Measurements from ENCODE around the gene SPAG5.
A peak's percentile ranks its signal among the peaks of the same experiment; 100 is the strongest.

SPAG5 gene

DNA sequence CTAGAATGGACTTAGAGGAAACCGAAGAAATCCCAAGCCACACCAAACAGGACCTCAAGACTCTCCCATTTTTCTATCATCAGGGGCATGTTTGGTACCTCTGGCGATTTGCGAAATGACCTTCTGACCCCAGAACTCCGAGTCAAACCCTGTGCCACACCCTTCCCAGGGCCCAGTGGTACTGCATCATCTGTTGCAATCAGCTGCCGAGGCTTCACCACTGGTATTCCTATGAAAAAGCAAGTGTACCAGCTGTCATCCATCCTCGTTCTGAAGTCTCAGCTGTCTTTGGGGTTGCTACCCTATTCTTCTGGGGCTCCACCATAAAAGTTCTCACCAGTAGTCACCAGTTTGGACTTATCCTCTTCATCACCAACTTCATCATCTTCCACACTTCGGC is 17.5 kb upstream of the SPAG5 start:
- TF ChIP-seq, protein P1, sequence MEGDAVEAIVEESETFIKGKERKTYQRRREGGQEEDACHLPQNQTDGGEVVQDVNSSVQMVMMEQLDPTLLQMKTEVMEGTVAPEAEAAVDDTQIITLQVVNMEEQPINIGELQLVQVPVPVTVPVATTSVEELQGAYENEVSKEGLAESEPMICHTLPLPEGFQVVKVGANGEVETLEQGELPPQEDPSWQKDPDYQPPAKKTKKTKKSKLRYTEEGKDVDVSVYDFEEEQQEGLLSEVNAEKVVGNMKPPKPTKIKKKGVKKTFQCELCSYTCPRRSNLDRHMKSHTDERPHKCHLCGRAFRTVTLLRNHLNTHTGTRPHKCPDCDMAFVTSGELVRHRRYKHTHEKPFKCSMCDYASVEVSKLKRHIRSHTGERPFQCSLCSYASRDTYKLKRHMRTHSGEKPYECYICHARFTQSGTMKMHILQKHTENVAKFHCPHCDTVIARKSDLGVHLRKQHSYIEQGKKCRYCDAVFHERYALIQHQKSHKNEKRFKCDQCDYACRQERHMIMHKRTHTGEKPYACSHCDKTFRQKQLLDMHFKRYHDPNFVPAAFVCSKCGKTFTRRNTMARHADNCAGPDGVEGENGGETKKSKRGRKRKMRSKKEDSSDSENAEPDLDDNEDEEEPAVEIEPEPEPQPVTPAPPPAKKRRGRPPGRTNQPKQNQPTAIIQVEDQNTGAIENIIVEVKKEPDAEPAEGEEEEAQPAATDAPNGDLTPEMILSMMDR (IDR thresholded peaks at IDR 0.05): no peak

DNA sequence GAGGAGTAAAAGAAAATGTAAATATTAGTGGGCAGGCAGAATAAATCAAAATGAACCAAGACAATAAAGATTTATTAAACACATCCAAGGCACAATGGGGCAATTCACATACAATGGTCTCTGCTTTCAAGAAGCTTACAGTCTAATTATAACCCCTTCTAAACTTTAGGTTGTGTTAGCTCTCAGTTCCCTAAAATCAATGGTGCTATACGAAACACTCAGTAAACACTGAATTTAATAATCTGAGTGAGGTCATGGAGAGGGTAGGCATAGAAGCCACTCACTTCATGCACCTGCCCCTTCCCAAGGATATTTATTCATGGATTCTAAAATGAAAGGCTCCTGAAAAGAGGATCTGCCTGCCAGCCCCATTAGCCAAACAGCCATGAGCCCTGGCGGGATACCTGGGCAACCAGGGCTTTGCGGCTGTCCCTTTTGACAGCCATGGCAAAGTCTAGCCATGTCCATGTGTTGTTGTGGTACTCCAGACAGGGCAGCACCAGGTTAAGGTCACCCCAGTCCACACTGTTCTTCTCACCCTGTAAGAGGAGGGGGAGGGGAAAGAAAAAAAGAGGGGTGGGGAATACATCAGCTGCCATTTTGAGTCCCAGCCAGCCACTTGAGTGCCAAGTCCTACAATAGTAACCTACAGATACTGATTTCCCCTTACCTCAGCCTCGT is 16.6 kb upstream of the SPAG5 start:
- TF ChIP-seq, protein P1 (IDR thresholded peaks at IDR 0.05): no peak

DNA sequence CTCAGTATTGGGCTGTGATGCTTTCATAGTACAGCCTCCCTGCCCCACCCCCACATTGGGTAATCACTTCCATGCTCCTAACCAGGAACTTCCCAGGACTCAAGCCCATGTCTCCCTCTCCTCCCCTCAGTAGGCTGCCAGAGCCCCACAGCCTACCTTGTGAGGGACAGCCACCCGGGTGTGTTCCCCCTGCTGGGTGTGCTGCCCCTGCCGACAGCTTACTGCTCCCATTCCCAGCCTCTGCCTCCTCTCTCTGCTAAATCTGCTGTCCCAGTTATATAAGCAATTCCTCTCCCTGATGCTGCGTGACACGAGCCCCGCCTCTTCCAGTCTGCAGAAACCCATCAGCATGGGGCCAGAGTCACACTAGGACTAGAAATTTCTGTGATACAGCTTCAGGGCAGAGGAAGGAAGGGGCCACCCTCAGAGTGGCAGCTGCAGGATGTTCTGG is 15.1 kb upstream of the SPAG5 start, which contains the start of gene RSKR:
RSKR (minus strand) TSS at position 255 of the 451 bp plus-strand sequence; CDS start at position 231, 24 bp downstream.
- TF ChIP-seq, protein P1 (IDR thresholded peaks at IDR 0.05): no peak

DNA sequence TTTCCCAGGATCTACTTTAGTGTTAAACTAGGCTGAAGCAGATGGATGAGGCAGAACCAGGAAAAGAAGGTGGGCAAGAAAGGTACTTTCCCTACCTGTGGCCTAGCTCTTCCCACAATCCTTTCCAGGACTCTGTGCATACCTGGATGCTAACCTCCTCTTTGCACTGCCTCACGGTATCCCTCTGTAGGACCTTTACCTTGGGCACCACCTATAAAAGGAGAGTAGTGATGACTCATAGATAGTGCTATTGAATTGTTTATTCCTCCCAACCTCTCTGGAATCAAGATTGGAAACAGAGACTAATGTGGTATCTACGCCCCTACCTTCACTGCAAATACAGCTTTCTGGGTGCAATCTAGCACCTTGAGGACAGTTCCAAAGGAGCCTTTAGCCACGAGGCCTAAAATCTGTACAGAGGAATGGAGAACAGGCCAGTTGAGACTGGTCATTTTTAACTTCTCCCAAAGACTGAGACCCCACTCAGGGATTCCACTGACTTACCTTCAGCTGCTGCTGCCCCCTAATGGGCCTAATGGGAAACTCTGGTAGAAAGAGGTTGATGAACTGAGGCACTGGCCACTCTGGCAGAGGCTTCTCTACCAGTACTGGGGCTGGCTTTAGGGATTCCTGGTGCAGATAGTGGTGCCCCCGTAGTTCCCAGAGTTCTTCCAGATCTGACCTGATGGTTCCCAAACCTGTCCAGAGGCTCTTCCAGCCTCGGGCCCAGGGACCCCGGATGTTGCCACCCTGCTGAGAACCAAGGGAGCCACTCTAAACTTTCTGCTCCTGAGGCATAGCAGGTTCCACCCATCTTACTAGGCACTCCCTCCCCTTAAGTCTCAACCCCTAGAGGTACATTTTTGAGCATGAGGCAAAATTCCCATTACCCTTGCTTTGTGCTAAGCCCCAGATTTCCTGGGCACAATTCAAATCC is 14.4 kb upstream of the SPAG5 start:
- TF ChIP-seq, protein P1 (IDR thresholded peaks at IDR 0.05): peak; percentile 66

DNA sequence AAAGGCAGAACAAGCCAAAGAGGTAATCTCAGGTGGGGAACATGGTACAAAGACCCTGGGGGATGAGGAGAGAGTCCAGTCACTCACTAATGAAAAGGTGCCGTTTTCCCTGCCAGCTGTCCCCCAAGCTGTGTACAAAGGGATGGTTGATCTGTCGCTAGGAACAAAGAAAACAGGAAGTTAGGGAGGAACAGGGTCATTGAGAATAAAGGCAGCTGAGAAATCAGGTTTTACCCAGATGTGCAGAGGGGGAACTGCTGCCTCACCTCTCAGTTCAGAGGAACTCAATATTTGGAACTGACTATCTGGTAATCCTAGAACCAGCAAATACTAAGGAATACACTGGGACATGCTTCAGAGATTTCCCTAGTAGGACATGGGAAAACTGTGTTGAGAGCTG is 13.7 kb upstream of the SPAG5 start:
- TF ChIP-seq, protein P1 (IDR thresholded peaks at IDR 0.05): no peak

DNA sequence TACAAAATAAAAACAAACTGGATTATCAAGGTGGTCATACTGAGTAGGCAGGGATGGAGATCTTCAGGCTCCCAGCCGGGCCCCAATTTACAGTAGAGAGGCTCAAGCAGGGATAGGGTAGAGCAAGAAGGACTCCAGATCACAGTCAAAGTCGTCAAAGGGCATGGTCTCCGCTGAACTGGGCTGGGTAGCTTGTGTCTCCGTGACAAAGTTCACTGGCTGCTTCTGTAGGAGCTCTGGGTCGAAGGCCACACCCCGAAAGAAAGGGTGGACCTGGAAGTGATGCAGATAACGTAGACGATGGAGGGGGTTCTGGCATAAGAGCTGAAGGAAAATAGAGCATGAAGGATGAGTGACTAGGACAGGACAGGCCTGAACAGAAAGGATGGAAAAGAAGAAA is 11.6 kb upstream of the SPAG5 start:
- TF ChIP-seq, protein P1 (IDR thresholded peaks at IDR 0.05): no peak

DNA sequence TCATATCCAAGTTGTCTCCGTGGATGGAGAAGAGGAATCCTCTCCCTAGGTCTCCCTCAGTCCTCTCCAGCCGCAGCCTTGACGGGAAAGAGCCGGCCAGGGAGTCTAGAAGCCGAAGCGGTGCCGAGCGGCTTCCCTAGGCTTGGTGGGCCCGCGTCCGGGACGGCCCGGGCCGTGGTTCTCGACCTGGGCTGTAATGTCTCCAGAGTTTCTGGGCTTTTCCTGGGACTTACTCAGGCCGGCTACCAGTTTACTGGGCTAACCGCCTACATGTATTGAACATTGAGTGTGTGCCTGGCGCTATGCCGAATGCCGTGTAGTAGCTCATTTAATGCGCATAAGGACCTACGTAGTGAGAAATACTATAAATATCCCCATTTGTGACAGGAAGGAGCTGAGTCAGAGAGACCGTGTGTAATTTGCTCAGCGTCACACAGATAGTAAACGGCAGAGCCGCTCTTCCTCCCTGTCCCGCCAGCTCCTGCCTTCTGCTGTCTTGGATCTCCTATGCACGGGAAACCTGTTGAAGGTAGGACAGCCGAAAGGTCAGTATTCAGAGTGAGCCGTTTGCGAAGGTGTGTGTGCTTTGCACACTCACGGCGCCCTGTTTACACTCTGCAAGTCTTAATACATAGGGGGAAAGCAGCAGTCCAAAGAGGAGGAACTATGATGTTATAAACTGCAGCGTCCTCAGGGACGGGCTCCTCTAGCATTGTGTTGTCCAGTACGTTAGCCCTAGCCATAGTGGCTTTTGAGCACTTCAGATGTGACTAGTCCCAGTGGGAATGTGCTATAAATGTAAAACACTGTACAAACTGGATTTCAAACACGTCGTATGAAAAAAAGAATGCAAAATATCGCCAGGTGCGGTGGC is 723 bp upstream of the SPAG5 start:
- TF ChIP-seq, protein P1 (IDR thresholded peaks at IDR 0.05): no peak
